NOMO-1 treated with dmso at 0.1 percent for 144 hours (cell line): ENCODE results near the gene URB2.
"Not testable (repeated sequence)": the region's sequence is repeated elsewhere in the genome, so short reads cannot be mapped to it uniquely, and the experiment has no call there.

Source experiments
- DNase-seq: peaks from one replicate; lab custom pipeline; 2025; ENCODE audit not compliant: unreplicated experiment; lab: John Stamatoyannopoulos, UW

Gene URB2

DNA sequence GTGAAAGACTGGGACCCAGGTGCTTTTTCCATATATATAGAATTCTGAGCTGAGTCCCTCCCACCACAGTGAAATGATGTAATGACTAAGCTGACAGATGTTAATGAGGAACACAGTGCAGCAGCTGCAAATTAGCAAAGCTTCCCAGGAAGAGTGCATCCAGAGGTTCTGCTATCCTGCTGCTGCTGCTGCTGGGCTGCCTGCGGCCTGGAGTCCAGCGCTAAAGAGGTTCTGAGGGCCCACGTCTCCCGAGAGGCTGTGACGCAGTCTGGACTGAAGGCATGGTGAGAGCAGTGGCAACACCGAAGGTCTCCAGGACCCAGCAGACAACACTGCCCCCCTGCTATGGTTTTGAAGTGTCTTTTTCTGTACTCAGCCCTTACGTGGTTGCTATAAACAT is 63.9 kb downstream of the URB2 start:
- no peak for DNase-seq

DNA sequence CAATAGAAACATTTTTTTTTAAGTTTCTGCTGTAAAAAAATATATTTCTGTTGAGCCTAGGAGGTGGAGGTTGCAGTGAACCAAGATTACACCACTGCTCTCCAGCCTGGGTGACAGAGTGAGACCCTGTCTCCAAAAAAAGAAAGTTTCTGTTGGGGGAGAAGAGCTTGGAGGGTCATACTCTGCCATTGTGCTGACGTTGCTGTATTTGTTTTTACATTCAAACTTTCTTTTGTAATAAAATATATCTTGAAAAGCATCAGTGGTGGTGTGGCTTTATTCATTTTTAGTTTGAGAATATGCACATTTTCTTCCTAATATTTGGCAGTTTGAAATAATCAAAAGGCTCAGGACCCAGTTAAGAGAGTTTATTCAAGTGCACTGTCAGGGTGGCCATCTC is 64.6 kb downstream of the URB2 start:
- DNase-seq, result no peak

DNA sequence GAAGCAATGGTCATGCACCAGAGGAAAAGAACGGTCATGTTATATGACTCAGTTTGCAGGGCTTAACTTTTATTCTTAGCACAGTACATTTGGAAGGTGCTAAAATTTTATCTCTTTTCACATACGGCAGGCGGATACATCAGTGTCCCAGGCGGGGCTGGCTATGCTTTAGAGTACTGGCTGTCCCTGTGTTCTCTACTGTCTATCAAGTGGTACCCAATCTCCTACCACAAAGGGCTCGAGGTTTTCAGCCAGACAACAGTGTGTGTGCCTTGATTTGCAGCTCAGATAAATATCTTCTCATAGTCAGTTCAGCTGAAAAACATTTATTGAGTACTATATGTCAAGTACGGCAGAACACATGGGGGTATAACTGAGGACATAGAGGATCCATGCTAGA is 65.3 kb downstream of the URB2 start:
- DNase-seq, result no peak

DNA sequence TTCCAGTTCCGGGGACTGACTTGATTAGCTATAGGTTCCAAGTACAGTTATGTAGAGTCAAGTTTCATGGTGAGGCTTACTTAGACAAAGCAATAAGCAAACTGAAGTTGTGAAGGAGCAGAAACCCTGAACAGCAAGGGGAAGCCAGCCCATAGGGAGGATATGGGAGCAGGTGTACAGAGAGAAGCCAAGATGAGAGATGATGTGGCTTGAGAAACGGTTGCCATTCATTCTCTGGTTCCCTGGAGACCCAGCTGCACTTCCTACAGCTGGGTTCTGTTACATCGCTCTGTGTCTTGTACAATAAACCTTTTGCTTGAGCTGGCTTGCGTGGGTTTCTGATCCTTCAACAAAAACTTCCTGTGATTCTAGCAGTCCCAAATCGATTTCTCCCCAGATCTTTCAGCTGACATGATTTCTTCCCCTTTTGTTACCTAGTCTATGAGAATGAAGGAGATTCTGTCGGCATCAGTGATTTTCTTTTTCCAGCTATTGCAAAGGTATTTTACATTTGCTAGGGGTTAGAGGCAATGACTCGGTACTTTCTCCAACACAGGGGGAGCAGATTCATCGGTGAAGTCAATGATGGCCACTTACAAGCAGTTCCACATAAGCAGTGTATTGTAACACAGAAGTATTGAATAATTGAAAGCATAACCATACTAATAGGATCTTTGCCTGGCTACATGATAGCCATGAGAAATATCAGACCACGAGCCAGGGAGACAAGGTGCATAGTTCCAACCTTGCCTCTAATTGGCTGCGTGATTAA is 67.3 kb downstream of the URB2 start:
- DNase-seq, result no peak

DNA sequence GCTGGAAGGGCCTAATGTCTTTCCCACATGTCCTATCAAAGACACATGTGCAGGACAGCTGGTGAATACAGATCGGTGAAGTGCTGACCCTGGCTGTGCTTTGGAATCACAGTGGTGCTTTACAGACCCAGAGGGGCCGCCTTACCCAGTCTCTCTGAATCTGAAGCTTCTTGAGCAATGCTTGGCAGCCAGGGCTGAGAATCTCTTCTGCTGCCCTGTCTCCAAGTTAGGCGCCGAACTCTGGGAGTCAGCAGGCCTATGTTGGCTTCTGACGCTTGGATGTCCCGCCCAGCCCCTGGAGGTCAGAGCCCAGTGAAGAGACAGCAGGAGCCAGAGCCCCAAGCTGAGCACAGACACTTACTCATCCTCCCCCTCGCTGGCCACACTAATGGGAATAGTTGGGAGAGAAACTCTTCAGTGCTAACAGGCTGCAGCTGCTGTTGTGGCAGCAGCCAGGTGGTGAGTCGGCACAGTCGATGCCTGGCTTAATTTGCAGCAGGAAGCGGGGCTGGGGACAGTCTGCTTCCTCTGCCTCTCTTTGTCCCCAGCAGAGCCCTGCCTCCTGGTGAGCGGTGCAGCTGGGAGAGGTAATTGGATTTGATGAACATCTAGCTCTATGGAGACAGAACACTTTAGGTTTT is 68.1 kb downstream of the URB2 start:
- DNase-seq, result no peak

DNA sequence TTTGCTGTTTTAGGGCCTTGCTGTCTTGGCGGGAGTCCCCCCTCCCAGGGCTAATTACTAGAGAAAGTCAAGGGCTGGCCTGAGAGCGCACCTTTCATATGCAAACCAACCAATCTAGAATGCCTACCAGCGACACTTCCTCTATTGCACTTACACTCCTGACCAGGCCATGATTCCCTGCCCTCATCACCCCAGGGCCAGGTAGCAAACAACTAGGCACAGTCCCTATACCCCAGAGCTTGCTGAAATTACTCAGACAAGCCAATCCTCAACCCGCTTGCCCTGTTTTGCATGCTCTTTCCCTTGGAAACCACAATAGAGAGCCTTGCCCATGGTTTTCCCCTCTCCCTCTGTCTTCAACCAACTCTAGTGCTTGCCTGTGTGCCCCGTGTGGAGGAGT is 70.3 kb downstream of the URB2 start:
- no peak for DNase-seq

DNA sequence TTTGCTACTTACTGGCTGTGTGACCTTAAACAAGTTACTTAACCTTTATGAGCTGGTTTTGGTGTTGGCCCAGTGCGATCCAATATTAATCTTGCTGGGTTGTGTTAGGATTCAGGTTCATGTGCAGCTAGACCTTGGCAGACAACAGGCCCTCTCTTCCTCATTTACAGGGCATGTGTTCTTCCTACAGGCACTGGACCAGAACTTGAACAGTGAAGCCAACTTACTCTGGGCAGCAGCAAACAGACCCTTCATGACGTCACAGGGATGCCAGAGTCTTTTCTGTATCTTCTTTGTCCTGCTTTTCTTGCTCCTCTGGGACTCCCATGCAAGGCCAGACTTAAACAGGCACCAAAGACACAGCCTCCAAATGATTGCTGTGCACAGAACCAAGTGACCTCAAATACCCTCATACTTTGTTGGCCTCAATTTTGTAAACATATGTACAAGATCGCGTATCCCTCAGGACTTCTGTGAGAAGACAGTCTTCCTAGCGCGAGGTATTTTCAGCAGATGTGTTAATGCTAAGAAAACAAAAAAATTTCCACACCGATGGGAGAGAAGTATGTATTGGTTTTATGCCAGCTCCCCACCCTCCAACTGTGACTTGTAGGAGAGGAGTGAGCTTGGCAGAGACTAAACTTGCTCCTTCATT is 73.7 kb downstream of the URB2 start:
- no peak for DNase-seq

DNA sequence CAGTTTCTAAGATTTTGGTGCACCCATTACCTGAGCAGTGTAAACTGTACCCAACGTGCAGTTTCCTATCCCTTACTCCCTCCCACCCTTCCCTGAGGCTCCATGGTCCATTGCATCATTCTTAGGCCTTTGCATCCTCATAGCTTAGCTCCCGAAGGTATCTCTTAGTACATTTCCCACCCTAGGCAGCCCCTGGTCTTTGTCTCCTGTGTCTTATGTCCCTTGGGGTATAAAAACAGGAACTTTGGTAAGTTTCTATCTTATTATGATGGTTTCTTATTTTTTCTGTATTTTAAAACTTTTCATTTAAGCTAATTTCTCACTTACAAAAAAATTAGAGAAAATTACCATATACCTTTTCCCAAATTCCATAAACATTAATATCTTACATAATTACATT is 78.1 kb downstream of the URB2 start:
- DNase-seq, result no peak

DNA sequence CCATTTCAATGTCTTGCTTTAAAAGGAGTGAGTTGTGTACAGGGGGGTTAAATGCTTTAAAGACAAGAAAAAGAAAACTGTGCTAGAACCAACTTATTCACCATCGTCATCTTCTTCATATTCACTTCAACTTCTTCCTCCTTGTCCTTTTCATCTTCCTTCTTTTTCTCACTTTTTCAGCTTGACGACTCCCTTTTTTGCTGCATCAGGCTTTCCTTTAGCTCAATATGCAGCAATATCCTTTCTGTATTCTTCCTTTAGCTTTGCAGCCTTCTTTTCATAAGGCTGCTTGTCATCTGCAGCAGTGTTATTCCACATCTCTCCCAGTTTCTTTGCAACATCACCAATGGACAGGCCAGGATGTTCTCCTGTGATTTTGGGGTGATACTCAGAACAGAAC is 79.1 kb downstream of the URB2 start:
- not testable (repeated sequence) for DNase-seq

DNA sequence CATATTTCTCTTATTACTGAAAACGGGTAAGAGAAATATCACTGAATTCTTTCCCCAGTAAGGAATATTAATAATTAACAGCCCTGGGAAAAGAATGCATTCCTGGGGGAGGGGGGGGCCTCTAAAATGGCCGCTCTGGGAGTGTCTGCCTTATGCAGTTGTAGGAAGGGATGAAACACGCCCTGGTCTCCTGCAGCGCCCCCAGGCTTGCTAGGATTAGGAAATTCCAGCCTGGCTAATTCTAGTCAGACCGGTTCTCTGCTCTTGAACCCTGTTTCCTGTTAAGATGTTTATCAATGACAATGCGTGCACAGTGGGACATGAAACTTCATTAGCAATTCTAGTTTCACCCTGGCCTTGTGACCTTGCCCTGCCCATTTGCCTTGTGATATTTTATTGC is 81.1 kb downstream of the URB2 start:
- not testable (repeated sequence) for DNase-seq

DNA sequence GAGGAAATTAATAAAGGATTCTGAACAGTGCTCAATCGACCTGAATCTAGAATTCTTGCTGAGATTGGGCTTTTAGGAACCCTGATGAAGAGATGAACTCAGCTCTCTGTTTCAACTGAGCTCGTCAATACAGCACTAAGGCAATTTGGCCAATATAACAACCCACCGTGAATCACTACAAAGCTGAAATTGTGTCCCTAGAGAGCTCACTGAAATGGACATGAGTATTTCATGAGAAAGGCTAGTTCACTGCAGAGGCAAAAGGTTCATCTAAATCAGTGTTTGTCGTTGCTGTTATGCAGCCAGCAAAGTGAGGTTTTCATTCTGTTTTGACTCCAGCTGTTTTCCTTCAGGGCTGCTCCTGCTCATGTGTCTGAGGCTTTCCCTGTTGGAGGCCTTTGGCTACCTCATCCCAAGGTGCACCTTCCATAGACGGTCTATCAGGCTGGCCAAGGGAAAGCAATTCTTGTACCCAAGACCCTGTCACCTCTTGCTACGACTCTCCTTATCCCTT is 83.5 kb downstream of the URB2 start:
- DNase-seq, result no peak
